HL-60/S4 (cell line): ENCODE data around the gene CD36.

ENCODE experiments used
- in situ Hi-C: fragments of 300-500 bp; cut with MboI; formaldehyde crosslinking; loops from 2 replicates; pipeline ENCODE4 v1.14.3; 2022; ENCODE audit warnings: low sequenced_read_pairs

CD36 gene

DNA sequence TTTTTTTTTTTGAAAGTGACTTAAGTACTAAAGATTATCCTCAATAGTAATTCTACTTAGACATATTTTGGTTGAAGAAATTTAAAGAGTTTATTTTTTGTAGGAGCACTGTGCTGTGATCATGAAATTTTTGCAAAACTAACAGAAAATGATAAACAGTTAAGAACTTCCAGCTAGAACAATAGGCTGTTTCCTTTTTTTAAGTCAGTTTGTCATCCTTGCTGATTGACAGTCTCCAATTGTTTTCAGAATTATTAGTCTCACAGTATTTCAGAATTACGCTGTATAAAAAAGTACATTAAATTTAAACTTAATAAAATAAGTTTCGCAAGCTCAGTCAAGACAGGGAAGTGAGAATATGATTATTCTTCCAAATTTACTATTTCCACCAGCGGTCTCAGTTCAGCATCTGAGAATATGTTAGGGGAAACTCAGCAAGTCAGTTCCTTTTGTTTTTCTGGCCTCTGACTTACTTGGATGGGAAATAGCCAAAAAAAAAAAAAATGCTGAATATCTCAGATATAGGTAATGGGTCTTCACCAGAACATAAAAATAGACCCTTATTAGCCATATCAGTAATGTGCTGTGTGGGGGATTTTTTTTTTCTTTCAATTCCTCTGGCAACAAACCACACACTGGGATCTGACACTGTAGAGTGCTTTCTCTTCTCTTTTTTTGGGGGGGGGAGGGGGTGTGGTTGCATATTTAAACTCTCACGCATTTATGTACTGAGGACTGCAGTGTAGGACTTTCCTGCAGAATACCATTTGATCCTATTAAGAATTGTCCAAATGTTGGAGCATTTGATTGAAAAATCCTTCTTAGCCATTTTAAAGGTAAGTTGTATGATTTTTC lies at the start of gene CD36:
Gene CD36, plus strand, starts transcription at position 732 of the 855 bp plus-strand sequence. CDS start 8,099 bp downstream, outside the sequence.
- in situ Hi-C loops = no loop called here

DNA sequence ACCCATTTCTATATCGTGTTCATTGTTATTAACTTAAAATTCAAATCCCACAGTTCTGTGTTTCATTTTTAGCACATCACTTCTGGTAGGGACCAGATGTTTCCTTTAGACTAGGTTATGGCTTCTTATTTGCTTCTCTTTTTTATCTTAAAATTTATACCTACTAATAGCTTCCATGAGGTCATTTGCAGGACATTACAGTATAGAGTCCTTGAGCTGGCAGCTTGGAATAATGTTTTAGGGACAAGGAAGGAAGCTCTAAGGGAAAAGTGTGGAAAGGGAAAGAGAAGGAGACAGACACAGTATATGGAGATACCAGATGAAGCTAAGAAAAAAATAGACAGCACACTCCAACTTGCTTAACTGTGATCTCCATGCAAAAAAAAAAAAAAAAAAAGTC lies 48.8 kb upstream of the CD36 start:
- in situ Hi-C loops = no loop called here

DNA sequence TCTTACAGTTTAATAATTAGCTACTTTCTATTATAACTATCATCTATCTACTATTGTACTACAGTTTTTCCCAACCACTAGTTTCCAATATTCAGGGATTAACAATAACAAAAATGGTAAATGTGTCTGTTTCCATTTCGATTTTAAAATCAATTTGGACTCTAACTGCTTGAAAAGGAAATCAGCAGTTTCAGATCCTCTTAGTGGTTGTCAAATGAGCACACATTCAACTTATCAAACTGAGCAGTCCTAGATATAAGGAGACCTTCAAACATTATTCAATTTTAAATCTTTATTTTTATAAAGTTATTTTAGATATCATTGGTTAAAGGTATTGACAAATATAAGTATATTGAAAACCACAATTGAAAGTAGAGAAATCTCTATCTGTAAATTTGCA lies 46.8 kb upstream of the CD36 start:
- in situ Hi-C loops = no loop called here

DNA sequence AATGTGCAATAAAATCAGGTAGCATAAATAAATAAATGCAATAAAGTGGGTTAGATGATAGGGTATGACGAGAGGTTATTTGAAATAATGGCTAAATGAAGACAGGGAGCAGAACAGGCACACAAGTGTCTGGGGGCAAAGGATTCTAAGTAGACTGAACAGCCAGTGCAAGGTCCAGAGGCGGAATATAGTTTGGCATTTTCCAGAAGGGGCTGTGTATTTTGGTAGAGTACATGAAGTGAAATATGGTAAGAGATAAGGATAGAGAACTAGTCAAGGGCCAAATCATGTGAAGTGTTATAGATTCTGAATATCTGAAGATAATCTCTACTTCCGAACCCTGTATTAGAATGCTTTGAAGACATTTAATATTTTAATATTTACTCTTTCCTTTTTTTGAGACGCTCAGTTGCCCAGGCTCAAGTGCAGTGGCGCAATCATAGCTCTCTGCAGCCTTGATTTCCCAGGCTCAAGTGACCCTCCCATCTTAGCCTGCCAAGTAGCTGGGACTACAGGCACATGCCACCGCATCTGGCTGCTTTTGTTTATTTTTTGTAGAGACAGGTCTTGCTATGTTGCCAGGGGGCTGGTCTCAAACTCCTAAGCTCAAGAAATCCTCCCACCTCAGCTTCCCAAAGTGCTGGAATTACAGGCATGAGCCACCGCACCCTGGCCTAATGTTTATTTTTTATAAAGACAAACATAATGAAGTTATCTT lies 44.4 kb upstream of the CD36 start:
- in situ Hi-C loops = no loop called here

DNA sequence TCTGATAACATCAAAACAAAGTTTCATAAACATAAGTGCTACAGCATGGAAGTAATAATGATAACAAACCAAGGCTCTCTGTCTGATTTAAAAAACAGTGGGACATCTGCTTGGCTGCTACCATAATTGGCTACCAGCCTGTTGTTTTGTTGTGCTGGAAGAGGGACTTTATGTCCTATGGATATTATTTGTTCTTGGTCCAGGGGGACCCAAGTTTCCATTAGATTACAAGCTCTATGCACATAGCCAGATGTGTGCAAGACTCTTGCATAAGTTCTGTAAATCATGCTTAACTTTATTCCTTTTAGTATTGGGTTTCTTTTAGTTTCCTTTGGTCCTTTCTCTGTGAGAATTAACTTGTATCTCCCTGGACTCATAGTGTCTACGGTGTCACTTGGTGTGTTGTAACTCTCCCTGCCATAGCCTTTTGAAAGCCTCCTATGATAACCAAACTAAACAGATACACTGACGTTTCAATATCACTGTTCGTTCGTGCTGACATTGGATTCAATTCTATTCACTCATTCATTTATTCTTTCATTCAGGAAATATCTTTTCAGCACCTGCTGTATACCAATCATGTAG lies 41.4 kb upstream of the CD36 start:
- in situ Hi-C loops = no loop called here

DNA sequence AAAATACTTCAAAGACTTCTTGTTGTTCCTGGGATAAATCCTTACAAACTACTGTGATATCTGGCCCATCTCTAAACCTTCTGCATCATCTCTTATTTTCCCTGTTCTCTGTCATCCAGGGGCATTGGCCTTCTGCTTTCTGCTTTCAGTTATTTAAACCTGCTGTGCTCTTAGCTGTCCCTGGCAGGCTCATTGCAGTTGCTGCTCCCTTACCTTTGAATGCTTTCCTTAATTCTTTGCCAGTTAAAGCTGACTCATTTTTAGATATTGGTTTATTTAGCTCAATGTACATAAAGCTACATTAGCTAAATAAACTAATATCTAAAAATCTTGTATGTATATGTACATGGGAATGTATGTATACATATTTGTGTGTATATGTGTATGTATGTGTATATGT lies 40.6 kb upstream of the CD36 start:
- in situ Hi-C loops = no loop called here

DNA sequence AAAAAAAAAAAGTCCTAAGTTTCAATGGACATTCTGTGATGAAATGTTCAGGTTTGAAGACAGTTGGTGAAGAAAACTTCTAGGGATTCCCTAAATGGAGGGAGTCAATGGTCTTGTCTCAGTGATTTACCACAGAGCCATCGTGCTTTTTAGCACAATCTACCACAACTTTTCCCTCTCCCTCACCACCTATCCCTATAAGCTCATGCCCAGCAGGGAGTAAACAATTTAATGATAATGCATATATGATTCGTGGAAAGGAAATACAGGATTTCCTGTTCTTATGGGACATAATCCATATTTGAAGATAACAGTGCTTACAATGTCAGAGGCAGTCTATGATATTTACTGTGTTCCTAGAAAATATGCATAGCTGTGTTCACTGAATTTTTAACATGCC lies 38.4 kb upstream of the CD36 start:
- in situ Hi-C loops = no loop called here

DNA sequence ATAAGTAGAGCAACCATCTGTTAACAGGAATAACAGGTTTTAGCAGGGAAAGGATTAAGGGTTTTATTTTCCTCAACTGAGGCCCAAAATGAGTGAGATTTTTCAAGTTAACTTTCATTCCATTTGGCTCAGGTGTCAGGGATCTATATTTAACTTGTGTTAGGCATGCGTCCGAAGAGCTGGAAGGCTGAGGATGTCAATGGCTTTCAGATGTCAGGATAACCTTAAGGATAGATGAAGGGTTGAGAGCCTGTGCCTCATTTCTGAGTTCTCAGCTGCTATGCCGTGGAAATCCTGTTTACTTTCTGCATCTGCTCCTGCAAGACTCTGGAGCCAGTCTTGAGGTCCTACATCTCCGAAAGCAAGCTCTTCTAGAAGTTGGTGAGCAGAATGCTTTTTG lies 36.4 kb upstream of the CD36 start:
- in situ Hi-C loops = no loop called here

DNA sequence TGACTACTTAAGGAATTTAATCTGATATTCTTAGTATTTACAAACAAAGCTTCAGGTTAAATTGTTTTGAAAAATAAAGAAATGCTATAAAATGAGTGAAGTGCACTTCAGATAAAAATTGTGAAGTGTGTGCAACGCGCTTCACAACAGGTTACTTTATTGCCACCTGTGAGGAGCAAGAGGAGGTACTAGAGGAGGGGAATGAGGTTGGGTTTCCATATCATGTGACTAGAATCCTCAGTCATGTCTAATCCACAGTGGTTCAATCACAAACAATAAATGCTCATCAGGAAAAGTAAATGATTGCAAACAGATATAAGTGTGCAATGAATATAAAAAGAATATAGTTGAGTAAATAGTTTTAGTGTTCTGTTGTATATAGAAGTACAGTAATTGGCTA lies 34.5 kb upstream of the CD36 start:
- in situ Hi-C loops = no loop called here

DNA sequence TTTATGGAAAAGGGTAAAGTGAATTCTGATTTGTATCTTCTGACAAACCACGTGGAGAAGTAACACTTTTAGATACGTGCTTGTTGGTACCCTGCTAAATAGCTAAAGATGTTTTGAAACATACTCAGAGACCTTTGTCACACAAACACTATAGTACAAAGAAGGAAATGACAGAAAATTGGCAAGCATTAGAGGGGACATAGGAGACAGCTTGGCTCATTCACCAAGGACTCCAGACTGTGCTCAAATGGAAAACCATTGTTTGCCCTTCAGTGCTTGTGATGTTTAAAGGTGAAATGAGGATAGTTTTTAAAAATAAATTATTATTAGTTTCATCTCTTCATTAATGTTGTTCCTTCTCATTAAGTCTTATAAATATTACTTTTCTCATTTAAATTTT lies 34.0 kb upstream of the CD36 start:
- in situ Hi-C loops = no loop called here

DNA sequence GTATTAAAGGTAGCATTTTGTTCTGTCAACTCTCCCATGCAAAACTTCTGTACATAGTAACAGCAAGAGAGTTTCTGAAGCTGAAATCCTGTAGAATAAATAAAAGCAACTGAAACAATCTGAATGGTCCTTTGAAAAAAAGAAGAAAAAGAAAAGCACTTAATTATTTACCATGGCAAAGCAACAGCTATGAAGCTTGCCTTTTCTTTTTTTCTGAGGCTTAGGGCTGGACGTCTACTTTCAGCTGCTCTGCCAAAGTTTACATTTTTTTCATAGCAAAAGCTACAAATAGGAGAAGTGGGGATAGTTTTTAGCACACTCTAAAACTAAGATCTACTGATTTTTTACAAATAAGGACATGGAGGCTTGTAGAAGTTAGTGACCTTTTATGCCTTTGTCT lies 31.3 kb upstream of the CD36 start:
- in situ Hi-C loops = no loop called here

DNA sequence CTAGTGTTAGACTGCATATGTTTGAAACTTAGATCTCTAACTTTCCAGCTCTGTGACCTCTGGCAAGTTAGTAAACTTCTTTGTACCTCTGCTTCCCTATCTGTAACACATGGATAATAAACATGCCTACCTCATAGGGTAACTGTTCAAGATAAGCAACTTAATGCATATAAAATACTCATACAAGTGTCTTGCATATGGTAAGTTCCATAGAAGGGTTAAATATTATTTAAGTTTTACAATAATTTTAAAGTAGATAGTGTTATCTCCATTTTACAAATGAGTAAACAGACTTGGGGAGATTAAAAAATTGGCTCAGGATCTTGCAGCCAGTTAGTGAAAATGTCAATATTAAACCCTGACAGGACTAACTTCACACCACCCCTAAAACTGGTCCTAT lies 30.1 kb upstream of the CD36 start:
- in situ Hi-C loops = no loop called here

DNA sequence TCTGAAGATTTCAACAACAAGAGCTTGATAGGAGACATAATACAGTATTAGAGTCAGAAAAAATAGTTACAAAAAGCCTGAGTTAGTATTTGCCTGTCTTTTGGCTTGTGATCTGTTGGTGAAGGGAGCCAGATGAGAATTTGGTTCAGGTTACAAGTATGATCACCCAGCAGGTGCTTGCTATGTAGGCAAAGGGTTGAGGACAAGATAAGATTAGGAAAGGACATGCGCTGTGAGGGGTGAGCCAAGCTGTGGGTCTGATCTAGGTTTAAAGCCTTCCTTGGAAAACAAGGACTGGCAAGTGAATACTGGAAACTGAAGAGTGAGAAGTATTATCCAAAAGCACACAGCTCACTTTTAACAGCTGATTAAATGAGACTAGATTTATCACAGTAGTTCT lies 28.7 kb upstream of the CD36 start:
- in situ Hi-C loops = no loop called here

DNA sequence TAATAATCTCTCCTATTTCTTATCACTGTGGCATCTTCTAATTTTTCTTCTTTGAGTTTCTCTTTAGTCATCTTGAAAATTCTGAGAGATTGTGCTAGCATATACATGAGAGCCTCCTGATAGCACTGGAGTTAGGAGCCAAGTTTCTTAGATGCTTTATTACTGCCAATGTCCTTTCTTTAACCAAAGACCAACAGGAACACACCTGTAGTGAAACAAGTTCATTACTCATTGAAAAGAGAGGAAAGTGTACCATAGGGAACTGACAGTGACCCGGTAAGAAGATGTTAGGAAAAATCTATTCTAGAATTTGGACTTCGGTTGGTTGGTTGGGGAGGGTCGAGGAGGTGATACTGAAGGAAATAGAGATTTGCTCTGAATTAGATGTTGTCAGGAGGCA lies 27.1 kb upstream of the CD36 start:
- in situ Hi-C loops = no loop called here

DNA sequence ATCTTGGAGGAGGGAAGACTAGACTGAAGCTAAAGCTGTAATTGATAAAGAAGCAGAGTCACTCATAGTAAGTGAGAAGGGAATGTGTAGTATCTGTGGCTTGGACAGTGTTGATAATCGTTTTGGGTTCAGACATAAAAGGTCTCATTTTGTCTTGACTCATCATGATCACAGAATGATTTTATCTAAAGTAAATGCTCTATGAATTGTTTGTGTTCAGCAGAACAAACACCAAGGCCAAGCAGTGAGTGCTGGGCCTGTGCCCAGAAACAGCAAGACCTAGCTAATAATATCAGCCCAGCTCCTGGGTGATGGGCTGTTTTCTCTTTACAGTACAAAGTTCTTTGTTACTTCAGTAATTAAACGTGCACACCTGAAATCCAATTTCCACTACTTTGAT lies 26.7 kb upstream of the CD36 start:
- in situ Hi-C loops = no loop called here

DNA sequence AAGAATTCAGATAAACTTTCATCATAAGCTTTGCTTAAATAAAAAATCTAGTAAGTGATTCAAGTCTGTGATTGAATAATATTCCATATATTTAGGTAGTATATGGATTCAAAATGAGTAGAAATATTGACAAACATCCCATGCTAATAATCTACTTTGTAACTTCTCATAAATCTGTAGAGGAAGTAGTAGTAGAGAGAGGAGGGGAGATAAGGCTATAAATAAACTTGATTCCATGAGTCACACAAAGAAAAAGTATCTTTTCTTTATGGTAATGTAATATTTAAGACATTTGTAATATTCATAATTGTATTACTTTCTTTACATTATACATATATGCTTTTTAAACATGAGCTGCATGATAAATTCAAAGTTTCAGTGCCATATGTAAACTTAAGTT lies 25.6 kb upstream of the CD36 start:
- in situ Hi-C loops = no loop called here

DNA sequence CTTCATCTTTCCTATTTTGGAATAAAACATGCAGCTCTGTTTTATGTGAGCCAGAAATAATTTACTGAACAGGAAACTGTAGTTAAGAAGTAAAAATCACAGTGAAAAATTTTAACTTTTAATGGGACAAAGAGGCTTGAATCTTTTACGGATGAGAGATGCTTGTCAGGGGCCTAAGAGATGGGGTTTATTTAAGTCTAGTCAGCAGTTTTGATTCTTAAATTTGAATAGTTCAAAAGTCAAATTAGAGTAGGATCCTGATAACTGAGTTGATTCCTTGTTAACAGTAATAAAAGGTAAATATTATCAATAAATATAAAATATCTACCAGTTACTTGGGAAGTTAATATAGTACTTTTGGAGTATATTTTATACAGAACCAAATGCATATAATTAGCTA lies 24.9 kb upstream of the CD36 start:
- in situ Hi-C loops = no loop called here

DNA sequence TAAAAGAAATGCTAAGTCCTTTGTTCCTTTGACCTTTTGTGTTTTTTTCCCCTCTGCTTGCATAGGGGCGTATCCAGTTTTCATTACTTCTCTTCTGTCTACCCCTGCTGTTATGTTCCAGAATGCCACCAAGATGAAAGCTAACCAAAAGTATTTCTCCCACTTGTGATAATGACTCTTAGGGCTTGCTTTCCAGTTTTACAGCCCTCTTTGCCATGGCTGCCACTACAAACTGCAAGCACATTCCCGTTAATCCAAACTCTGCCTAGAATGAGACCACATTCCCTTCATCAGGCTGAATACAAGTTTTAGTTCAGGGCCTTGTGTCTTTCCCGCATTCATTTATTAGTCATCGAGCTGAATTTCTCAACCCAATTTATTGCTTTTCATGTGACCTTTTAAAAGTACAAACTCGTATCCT lies 23.6 kb upstream of the CD36 start:
- in situ Hi-C loops = no loop called here

DNA sequence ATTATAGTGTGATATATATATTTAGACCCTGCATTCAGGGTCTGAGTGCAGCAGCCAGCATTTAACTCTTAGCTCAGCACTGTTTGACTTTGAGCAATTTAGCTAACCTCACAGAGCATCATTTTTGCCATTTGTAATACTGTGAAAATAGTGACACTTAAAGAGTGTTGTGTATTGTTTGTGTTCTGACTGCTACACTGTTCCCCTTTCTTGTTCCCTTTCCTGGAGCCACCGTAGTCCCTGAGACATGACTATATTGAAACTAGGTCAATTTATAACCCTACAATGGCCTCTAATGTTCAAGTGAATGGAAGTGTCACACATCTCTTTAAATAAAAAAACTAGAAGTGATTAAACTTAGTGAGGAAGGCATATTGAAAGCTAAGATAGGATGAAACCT lies 20.3 kb upstream of the CD36 start:
- in situ Hi-C loops = no loop called here

DNA sequence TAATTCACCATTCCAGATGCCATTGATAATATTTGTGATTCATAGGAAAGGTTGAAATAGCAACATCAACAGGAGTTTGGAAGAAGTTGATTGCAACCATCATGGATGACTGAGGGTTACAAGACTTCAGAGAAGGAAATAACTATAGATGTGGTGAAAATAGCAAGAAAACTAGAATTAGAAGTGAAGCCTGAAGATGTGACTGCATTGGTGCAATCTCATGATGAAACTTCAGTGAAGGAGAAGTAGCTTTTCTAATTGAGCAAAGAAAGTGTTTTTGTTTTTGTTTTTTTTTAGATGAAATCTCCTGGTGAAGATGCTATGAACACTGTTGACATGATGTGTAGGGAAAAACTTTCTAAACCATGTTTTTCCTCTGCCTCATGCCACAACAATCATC lies 18.7 kb upstream of the CD36 start:
- in situ Hi-C loops = no loop called here

DNA sequence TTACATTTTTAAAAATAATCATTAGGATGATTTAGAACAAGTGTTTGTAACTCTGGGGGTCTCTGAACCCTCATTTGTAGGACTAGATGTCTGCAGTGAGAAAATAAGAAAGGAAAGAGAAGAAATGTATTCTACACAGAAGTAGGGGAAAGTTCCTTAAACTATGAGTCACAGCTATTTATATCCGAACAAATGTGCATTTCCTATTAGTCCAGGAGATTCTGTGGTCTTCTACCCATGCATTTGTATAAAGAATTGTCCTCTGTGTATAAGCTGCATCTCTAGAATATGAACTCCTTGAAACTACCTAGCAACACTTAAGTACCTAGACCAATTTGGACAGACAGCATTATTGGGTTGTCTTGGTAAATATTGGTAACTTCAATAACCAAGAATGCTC lies 15.9 kb upstream of the CD36 start:
- in situ Hi-C loops = no loop called here
